ENCODE measurements around the gene ADI1.

- TF ChIP-seq CTCF (IDR thresholded peaks at IDR 0.05) (no peak), POLR2A (IDR thresholded peaks at IDR 0.05) (no peak)
These were observed 42.9 kb downstream of the ADI1 start for GRCh38 chr2:3476321-3476984.
